Vagina (tissue), 2 donors: Measurements from ENCODE around the gene TEAD3. TPM values are rescaled to one million over a fixed set of nuclear protein-coding genes. Genes with fewer than 3 reads are reported as not detected.
A peak's percentile ranks its signal among the peaks of the same experiment; 100 is the strongest.

Source experiments
- DNase-seq, 2 donors: peaks; one replicate each; pipeline ENCODE4 v3.0.0-alpha.2; 2017; ENCODE audit errors: extremely low spot score in 2 of 2
- H3K27ac ChIP-seq: fragments of 200-600 bp; sonication (generic); one replicate; pipeline ENCODE4 v1.5.1; 2019
- H3K27me3 ChIP-seq: fragments of 200-600 bp; sonication (generic); one replicate; pipeline ENCODE4 v1.5.1; 2019
- H3K36me3 ChIP-seq, 2 donors: fragments of 200-600 bp; sonication (generic); one replicate each; pipeline ENCODE4 v1.5.1; 2017 to 2019
- H3K4me1 ChIP-seq: fragments of 200-600 bp; sonication (generic); one replicate; pipeline ENCODE4 v1.5.1; 2019
- H3K4me3 ChIP-seq, 2 donors: fragments of 200-600 bp; sonication (generic); 1 replicate in 1 of 2; 2 replicates in 1 of 2; pipeline ENCODE4 v1.5.1; 2016 to 2019
- H3K9me3 ChIP-seq: fragments of 200-600 bp; sonication (generic); one replicate; pipeline ENCODE4 v1.5.1; 2019
- POLR2A ChIP-seq, 2 donors: fragments of 450-650 bp; IDR thresholded peaks; one replicate each; pipeline ENCODE4 v1.6.1; 2017; ENCODE audit warnings: antibody characterized with exemption in 2 of 2, mild to moderate bottlenecking in 2 of 2, moderate library complexity in 2 of 2
- POLR2AphosphoS5 ChIP-seq, 2 donors: sonication (generic); formaldehyde crosslinking; IDR thresholded peaks; one replicate each; pipeline ENCODE4 v1.9.0; 2017; ENCODE audit warnings: antibody characterized with exemption in 2 of 2, mild to moderate bottlenecking in 2 of 2, low read depth in 1 of 2; ENCODE audit not compliant: insufficient read depth in 1 of 2
- intact Hi-C: fragments of 100-400 bp; cut with DNase I; formaldehyde crosslinking; loops from one replicate; pipeline ENCODE4 v1.15.1; 2023
- total RNA-seq: library from RNA; depleted of rRNA; stranded (reverse); fragments of >200 nt; gene quantifications from one replicate; pipeline ENCODE4 v1.2.3, GENCODE V29; 2016
- TF ChIP-seq, protein P1 (sequence below), 3 experiments: fragments of 450-650 bp in 2 of 3; fragments of 200-600 bp in 1 of 3; sonication (generic) in 1 of 3; IDR thresholded peaks; one replicate each; pipeline ENCODE4 v1.5.1; 2017 to 2019; ENCODE audit warnings: antibody characterized with exemption in 3 of 3, mild to moderate bottlenecking in 2 of 3, moderate library complexity in 2 of 3

TEAD3 gene
- total RNA-seq, 1 donor from 2014 or later, result 29.0 TPM

DNA sequence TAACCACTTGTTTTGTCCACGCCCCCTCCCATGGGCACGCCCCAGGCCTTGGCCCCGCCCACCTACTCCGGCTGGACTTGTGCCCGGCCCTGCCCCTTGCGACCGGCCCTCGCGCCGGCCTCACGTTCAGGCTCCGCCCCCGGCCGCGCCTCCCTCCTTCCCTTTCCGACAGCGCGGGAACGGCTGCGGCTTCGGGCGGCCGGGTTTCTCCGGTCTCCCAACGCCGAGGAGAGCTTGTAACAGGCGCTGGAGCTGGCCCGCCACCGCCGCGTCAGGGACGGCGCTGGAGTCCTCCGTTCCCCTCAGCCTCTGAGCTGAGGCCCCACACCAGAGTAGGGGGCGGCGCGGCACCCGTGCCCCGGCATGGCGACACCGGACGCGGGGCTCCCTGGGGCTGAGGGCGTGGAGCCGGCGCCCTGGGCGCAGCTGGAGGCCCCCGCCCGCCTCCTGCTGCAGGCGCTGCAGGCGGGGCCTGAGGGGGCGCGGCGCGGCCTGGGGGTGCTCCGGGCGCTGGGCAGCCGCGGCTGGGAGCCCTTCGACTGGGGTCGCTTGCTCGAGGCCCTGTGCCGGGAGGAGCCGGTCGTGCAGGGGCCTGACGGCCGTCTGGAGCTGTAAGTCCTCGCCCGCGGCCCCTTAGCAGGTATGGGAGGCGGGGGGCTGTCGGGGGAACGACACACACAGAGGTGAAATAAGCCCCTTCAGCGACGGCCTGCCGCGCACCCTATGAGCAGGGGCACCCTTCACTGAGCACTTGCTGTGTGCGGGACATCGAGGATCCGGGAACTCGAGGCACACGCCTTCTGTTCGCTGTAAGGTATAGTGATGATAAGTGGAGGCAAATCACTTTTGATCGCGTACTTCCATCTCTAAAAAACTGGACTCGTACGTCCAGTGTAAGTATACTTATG, 44.4 kb downstream of the TEAD3 start, which contains the start of gene FANCE:
Gene FANCE (plus strand): TSS at position 156 of the 908 bp plus-strand sequence. CDS start 208 bp downstream, at position 364.
- Histone ChIP-seq H3K27ac (peak within 1 kb of the TSS; percentile 84), H3K27me3 (no peaks in the 10 kb centered on the region), H3K36me3 (peaks cover 0 to 9% of the 10 kb centered on the region in 2 donors), H3K4me3 (peak within 1 kb of the TSS; percentile 62 to 77), H3K4me1 (peaks cover 39% of the 10 kb centered on the region), H3K9me3 (no peaks in the 10 kb centered on the region)
- TF ChIP-seq, protein P1, sequence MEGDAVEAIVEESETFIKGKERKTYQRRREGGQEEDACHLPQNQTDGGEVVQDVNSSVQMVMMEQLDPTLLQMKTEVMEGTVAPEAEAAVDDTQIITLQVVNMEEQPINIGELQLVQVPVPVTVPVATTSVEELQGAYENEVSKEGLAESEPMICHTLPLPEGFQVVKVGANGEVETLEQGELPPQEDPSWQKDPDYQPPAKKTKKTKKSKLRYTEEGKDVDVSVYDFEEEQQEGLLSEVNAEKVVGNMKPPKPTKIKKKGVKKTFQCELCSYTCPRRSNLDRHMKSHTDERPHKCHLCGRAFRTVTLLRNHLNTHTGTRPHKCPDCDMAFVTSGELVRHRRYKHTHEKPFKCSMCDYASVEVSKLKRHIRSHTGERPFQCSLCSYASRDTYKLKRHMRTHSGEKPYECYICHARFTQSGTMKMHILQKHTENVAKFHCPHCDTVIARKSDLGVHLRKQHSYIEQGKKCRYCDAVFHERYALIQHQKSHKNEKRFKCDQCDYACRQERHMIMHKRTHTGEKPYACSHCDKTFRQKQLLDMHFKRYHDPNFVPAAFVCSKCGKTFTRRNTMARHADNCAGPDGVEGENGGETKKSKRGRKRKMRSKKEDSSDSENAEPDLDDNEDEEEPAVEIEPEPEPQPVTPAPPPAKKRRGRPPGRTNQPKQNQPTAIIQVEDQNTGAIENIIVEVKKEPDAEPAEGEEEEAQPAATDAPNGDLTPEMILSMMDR (IDR thresholded peaks at IDR 0.05), result no peak
- TF ChIP-seq POLR2AphosphoS5 (IDR thresholded peaks at IDR 0.05; ENCODE audit: insufficient read depth in 1 of 2, low read depth in 1 of 2) (peak; percentile 47 to 89), POLR2A (IDR thresholded peaks at IDR 0.05) (peak in 1 of 2 donors; percentile 58)
- peak in 1 of 2 donors; percentile 95 for DNase-seq
- intact Hi-C loops, result loop anchor here (5.0 kb wide), 1 partner anchor 110 kb away; the partner anchor contains the start of gene PPARD

DNA sequence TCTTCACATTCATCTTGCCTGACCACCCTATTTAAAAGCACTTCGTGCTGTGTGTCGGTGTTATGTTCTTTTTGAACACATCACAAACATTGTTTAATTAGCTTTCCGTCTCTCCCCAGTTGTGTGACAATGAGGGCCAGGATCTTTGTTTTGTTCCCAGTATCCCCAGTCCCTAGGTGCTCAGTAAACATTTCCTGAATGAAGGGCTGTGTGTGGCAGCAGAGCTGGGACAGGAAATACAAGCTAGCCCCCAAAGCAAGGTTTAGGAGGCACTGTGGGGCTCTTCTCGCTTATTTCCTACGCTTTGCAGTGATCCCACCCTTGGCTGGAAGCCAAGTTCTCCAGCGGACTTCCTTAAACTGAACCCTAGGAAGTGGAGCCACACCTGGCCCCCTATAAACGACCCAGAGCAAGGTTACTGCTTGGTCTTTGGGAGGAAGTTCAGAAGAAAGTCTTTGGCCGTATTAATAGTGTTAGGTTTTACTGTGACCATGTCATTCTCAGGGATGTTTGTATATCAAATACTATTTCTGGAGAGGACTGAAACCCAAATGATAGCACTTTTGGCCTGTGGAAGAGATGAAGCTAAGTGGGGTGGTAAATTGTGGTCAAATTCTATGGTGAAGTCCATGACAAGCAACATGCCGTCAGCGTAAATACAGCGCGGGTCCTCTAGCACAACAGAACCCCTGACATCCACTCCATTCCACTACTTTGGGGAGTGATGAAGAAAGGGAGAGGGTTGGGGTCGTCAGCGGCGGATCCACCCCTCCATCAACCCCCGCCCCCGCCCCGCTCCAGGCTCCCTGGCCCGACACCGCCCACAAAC, 45.3 kb downstream of the TEAD3 start:
- intact Hi-C loops, result loop anchor here (5.0 kb wide), 1 partner anchor 109 kb away; the partner anchor contains the start of gene PPARD
- no peak for DNase-seq

DNA sequence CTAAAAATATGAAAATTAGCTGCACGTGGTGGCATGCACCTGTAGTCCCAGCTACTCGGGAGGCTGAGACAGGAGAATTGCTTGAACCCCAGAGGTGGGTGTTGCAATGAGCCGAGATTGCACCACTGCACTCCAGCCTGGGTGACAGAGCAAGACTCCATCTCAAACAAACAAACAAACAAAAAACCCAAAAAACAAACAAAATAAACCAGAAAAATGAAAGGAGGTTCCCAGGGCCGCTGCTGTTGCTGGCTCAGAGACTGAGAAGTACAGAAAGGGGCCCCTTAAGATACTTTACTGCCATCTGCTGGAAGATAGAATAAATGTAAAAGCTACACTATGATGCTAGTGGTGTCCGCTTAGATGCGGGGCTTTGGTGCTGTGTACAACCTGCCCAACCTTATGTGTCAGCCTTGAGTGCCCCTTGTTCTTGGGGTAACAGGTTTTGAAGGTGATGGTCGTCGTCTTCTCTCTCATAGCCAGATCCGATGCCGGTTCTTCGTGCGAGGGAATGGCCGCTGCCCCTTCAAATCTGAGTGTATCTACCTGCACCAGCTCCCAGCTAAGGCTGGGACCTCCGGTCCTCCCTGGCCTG, 47.5 kb downstream of the TEAD3 start:
- Histone ChIP-seq H3K27me3 (no peaks in the 10 kb centered on the region), H3K4me1 (peaks cover 26% of the 10 kb centered on the region), H3K27ac (no peak overlapping the region), H3K4me3 (no peak overlapping the region), H3K9me3 (no peaks in the 10 kb centered on the region), H3K36me3 (no peaks in the 10 kb centered on the region)
- DNase-seq, result no peak
- intact Hi-C loops, result no loop called here
- TF ChIP-seq POLR2A (IDR thresholded peaks at IDR 0.05) (no peak), POLR2AphosphoS5 (IDR thresholded peaks at IDR 0.05; ENCODE audit: insufficient read depth in 1 of 2, low read depth in 1 of 2) (peak in 1 of 2 donors; percentile 65)
- TF ChIP-seq, protein P1 (IDR thresholded peaks at IDR 0.05), result peak; percentile 31 to 53 (median 44)

More for the DNA sequence above, 45.3 kb downstream of the TEAD3 start:
- peak overlapping the region; percentile 84 for H3K27ac ChIP-seq
- no peaks in the 10 kb centered on the region for H3K9me3 ChIP-seq
- TF ChIP-seq POLR2AphosphoS5 (IDR thresholded peaks at IDR 0.05; ENCODE audit: insufficient read depth in 1 of 2, low read depth in 1 of 2) (no peak), POLR2A (IDR thresholded peaks at IDR 0.05) (no peak)
- TF ChIP-seq, protein P1 (IDR thresholded peaks at IDR 0.05), result no peak
- peaks cover 39% of the 10 kb centered on the region for H3K4me1 ChIP-seq
- H3K4me3 ChIP-seq, result peak overlapping the region; percentile 62 to 77
- H3K36me3 ChIP-seq, result peaks cover 0 to 3% of the 10 kb centered on the region in 2 donors
- no peaks in the 10 kb centered on the region for H3K27me3 ChIP-seq

DNA sequence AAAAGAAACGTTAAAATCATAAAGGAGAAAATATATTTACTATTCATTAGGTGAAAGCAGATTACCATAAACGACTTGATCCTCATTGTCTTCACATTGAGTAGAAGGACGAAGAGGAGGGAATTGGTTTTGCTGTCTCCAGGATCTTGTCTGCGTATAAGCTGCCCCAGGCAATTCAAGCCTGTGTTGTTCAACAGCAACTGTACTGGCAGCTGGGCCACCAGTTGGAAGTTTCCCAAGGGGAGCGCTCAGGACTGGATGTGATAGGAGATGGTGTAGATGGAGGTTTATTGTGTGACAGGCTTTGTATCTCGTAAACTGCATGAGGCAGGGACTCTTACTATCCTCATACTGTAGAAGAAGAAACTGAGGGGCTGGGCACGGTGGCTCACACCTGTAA, 48.7 kb downstream of the TEAD3 start:
- no peak overlapping the region for H3K27ac ChIP-seq
- no peaks in the 10 kb centered on the region for H3K36me3 ChIP-seq
- peaks cover 16% of the 10 kb centered on the region for H3K4me1 ChIP-seq
- no peaks in the 10 kb centered on the region for H3K27me3 ChIP-seq
- no peak overlapping the region for H3K4me3 ChIP-seq
- intact Hi-C loops, result no loop called here
- TF ChIP-seq, protein P1 (IDR thresholded peaks at IDR 0.05), result no peak
- TF ChIP-seq POLR2AphosphoS5 (IDR thresholded peaks at IDR 0.05; ENCODE audit: insufficient read depth in 1 of 2, low read depth in 1 of 2), result no peak
- TF ChIP-seq POLR2A (IDR thresholded peaks at IDR 0.05), result no peak
- no peak for DNase-seq
- no peaks in the 10 kb centered on the region for H3K9me3 ChIP-seq
